Skeletal muscle cell (primary cell): ENCODE results near the gene PES1.
"Not testable (repeated sequence)": the region's sequence is repeated elsewhere in the genome, so short reads cannot be mapped to it uniquely, and the experiment has no call there.

Source experiments
- DNase-seq: peaks from one replicate; pipeline ENCODE4 v3.0.0-alpha.2; 2010; ENCODE audit warnings: low read depth
- H3K4me3 ChIP-seq: 2 replicates; pipeline ENCODE4 v1.5.1; 2011; ENCODE audit warnings: low read depth, mild to moderate bottlenecking, control low read depth, low read length, moderate library complexity

PES1 gene

DNA sequence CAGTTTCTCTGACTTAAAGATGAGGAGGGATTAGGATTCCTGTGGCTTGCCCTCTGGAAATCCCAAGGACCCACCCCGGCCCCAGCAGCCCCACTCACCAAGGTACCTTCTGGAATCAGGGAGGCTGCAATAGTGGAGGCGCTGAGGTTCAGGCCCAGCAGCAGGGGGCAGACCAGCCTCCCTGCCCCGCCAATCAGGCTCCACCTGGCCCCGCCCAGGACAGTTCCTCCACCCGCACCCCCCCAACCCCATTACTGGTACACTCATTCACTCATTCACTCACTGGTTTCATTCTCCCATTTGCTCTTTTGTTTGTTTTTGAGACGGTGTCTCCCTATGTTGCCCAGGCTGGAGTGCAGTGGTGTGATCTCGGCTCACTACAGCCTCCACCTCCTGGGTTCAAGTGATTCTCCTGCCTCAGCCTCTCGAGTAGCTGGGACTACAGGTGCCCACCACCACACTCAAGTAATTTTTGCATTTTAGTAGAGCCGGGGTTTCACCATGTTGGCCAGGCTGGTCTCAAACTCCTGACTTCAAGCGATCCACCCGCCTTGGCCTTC, 31.0 kb downstream of the PES1 start:
- not testable (repeated sequence) for H3K4me3 ChIP-seq, DNase-seq

DNA sequence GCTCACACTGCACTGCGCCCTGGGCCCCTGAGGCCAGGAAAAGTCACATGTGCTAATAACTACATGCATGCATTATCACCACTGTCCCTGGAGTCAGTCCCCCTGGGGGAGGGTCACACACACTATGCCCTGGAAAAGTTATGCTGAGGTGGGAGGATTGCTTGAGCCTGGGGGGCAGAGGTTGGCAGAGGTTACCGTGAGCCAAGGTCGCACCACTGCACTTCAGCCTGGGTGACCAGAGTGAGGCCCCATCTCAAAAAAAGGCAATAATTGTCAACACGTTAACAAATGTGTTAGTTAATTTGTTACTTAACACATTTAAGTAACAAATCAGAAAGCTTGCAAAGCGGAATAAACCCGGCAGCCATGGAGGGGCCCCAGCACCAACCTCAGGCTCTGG, 31.8 kb downstream of the PES1 start:
- DNase-seq: no peak

GRCh38 chr22:30557243-30557642, 34.5 kb downstream of the PES1 start:
- no peak for DNase-seq
- no peak overlapping the region for H3K4me3 ChIP-seq

More for the DNA sequence above, 31.8 kb downstream of the PES1 start:
- no peak overlapping the region for H3K4me3 ChIP-seq

DNA sequence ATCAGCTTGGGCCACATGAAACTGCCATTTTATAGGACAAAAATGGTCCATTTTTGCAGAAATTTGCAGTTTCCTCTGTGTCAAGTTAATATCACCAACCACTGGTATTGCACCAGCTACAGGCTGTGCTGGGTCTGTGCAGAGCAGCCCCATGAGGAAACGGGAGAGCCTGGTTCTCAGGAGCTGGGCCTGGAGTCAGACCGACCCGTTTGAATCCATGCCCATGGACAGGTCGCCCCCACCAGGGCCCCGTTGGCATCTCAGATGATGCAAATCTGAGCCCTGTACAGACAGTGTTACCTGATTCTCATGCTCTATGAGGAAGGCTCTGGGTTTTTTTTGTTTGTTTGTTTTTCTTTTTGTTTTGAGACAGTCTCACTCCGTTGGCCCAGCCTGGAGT, 35.3 kb downstream of the PES1 start:
- no peak for DNase-seq

DNA sequence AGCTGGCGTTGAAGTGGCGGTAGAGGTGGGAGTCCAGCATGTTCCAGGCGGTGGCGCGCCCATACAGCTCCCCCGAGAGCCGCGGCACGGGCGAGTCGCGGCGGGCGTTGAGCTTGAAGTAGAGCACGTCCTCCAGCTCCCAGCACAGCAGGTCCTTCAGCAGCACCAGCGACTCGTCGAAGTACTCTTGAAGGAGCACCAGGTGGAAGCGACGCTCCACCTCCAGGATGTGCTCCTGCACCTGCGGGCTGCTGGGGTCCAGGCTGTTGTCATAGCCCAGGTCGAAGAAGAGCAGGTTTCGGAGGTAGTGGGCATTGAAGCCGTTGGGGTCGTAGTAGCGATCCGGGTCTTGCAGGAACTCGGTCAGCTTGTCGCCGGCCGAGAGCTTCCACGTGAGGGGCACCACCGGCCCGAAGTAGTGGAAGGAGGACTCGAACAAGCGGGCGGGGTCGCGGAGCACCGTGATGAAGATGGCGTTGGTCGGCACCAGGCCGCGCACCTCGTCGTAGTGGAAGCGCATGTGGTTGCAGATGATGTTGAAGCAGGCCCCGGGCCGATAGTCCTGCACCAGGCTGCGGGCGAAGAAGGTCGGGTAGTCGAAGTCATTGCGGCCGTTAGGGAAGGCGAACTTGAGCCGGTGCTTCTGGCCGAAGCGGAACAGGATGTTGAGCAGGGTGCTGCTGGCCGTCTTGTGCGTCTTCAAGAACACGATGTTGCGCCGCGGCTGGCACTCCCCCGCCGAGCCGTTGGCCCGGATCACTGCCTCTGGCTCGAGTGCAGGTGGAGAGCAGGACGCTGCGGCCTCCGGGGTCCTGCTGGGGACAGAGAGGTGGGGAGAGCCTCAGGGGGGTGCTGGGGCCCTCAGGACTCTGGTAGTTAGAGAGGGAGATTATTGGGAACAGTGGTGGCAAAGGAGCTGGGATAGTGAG, 36.2 kb downstream of the PES1 start:
- H3K4me3 ChIP-seq: no peak overlapping the region
- no peak for DNase-seq

More for the DNA sequence above, 35.3 kb downstream of the PES1 start:
- no peak overlapping the region for H3K4me3 ChIP-seq

GRCh38 chr22:30553971-30554370, 37.7 kb downstream of the PES1 start:
- no peak overlapping the region for H3K4me3 ChIP-seq
- DNase-seq: no peak

- H3K4me3 ChIP-seq: no peak overlapping the region
- no peak for DNase-seq
These were observed 39.0 kb downstream of the PES1 start for GRCh38 chr22:30552719-30553118.

DNA sequence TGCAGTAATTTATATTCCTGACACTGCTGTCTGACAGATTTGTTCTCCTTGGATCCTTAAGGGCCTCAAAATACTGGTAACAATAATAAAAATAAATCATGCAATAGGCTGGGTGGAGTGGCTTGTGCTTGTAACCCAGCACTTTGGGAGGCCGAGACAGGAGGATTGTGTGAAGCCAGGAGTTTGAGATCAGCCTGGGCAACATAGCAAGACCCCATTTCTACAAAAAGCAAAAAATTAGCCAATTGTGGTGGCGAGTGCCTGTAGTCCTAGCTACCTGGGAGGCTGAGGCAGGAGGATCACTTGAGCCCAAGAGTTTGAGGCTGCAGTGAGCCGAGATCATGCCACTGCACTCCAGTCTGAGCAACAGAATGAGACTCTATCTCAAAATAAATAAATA, 39.9 kb downstream of the PES1 start:
- not testable (repeated sequence) for H3K4me3 ChIP-seq, DNase-seq

DNA sequence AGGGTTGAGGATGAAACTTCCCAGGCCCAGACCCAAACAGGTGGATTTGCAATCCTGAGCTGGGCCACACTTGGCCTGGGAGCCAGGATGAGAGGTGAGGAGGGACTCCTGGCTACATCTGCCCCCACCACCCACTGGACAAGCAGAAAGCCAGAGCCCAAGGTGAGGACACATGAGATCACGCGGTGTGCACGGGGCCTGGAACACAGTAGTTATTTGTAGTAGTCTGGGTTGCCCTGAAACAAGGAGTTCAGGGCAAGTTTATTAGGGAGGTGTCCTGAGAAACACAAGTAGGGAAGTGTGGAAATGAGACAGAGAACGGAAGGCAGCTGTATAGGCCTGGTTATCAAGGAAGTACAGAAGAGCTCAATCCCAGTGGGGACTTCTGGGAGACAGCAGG, 44.5 kb downstream of the PES1 start:
- DNase-seq: no peak
- no peak overlapping the region for H3K4me3 ChIP-seq

GRCh38 chr22:30546616-30547015, 45.1 kb downstream of the PES1 start, which contains the start of gene SEC14L6:
Gene SEC14L6, minus strand, starts transcription at chr22:30546741. Its CDS starts 59 bp downstream, at chr22:30546682.
- H3K4me3 ChIP-seq: no peak within 1 kb of the TSS
- no peak for DNase-seq

DNA sequence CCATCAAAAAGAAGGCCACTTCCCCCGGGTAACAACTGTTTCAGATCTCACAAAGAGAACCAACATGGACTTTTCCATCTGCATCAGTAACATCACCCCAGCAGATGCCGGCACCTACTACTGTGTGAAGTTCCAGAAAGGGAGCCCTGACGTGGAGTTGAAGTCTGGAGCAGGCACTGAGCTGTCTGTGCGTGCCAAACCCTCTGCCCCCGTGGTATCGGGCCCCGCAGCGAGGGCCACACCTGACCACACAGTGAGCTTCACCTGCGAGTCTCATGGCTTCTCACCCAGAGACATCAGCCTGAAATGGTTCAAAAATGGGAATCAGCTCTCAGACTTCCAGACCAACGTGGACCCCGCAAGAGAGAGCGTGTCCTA, 48.9 kb downstream of the PES1 start:
- H3K4me3 ChIP-seq: no peak overlapping the region
- DNase-seq: no peak

DNA sequence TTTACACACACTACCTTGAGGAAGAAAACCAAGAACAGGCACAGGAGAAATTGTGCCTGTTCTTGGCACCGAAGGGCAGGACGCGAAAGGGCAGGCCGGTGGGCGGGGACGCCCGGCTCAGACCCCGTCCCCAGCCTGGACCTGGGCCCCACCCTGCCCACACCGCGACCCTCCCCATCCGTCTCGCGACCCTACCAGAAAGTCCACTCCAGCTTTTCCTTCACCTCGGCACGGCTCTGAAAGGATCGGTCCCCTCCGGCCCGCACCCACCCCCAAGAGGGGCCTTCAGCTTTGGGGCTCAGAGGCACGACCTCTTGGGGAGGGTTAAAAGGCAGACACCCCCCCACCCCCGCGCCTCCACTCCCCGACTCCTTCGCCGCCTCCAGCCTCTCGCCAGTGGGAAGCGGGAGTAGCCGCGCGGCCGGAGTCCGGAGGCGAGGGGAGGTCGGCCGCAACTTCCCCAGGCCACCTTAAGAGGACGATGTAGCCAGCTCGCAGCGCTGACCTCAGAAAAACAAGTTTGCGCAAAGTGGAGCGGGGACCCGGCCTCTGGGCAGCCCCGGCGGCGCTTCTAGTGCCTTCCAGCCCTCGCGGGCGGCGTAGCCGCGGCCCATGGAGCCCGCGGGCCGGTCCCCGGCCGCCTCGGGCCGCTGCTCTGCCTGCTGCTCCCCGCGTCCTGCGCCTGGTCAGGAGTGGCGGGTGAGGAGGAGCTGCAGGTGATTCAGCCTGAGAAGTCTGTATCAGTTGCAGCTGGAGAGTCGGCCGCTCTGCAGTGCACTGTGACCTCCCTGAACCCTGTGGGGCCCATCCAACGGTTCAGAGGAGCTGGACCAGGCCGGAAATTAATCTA, 49.5 kb downstream of the PES1 start:
- H3K4me3 ChIP-seq: peak overlapping the region; percentile 21
- no peak for DNase-seq

DNA sequence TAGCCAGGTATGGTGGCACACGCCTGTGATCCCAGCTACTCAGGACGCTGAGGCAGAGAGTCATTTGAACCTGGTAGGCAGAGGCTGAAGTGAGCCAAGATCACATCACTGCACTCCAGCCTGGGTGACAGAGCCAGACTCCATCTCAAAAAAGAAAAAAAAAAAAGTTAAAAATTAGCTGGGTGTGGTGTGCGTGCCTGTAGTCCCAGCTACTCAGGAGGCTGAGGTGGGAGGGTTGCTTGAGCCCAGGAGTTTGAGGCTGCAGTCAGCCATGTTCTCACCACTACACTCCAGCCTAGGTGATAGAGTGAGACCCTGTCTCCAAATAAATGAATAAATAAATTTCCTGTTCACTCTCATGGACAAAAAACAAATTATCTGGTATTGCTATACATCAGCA, 50.2 kb downstream of the PES1 start:
- not testable (repeated sequence) for H3K4me3 ChIP-seq, DNase-seq

DNA sequence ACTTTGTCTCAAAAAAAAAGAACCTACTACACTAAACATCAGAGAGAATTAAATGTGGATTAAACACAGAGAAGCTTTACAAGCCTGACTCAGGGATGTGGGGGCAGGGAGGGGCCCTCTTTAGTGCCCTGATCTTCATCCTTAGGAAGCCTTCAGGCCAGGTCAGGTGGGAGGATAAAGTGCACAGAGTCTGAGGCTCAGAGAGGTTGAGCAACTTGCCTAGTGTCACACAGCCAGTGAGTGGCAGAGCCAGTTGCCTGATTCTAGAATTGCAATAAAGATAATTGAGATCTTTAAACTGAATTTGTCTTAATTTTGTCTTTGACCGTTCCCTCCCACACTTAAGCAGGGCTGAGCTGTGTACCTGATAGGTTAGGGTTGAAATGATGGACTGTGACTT, 52.3 kb downstream of the PES1 start:
- no peak overlapping the region for H3K4me3 ChIP-seq
- no peak for DNase-seq

- DNase-seq: no peak
- H3K4me3 ChIP-seq: no peak overlapping the region
These were observed 53.4 kb downstream of the PES1 start for GRCh38 chr22:30538280-30538679.

- H3K4me3 ChIP-seq: no peak overlapping the region
- no peak for DNase-seq
These were observed 54.5 kb downstream of the PES1 start for GRCh38 chr22:30537083-30537731.

GRCh38 chr22:30535182-30535581, 56.5 kb downstream of the PES1 start:
- H3K4me3 ChIP-seq: no peak overlapping the region
- DNase-seq: no peak

DNA sequence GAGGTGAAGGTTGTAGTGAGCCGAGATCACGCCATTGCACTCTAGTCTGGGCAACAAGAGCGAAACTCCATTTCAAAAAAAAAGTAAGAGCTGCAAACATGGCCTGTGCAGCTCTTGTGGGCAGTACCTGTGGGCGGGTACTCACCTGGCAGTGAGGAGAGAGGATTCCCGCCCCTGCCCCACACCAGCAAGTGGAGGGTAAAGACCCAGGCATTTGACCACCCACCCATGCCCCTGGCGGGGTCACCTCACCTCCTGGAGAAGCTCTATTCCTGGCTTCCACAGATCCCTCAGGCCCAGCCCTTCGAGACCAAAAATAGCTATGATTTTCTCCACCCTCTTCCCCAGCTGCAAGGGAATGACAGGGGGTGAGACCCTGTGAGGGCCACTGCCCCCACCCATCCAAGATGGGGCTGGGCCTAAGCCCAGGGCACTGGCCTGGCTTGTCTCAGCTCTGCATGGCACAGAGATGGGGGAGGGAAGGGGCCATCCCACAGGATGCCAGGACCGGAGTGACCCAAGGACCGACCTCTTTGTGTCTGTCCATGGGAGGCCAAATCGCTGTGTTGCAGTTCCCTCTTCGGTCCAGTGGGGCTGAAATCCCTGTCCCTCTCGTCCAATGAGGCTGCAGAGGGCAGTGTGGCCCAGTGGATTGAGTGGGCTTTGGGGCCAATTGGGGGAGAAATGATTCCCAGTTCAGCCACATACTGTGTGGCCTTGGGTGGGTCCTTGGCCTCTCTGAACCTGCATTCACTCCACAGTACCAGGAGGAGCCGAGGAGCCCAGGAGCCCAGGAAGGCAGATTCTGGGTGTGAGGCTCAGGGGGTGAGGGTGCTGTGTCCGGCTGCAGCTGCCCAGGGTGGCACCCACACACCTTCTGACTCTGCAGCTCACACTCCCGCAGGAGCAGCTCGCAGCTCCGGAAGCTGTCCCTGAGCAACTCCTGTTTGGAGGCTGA, 59.8 kb downstream of the PES1 start:
- DNase-seq: no peak
- no peak overlapping the region for H3K4me3 ChIP-seq
